HG02840 (cell line): Measurements from ENCODE around the gene PCSK4.
"Not testable (repeated sequence)": the region's sequence is repeated elsewhere in the genome, so short reads cannot be mapped to it uniquely, and the experiment has no call there.

ENCODE experiments used
- ATAC-seq: cut with Tn5 transposase; IDR thresholded peaks from one replicate; pipeline ENCODE4 v1.9.1; 2021; ENCODE audit warnings: mild to moderate bottlenecking, moderate library complexity, moderate number of reproducible peaks; ENCODE audit not compliant: unreplicated experiment, low FRiP score

PCSK4 gene

GRCh38 chr19:1490311-1491113 is at the start of gene PCSK4:
TSS of gene PCSK4 (minus strand) at chr19:1490350. CDS start at chr19:1490346, 4 bp downstream.
- peak; percentile 71 for ATAC-seq

- ATAC-seq = not testable (repeated sequence)
Measured at GRCh38 chr19:1539749-1540148, 49.6 kb upstream of the PCSK4 start.

DNA sequence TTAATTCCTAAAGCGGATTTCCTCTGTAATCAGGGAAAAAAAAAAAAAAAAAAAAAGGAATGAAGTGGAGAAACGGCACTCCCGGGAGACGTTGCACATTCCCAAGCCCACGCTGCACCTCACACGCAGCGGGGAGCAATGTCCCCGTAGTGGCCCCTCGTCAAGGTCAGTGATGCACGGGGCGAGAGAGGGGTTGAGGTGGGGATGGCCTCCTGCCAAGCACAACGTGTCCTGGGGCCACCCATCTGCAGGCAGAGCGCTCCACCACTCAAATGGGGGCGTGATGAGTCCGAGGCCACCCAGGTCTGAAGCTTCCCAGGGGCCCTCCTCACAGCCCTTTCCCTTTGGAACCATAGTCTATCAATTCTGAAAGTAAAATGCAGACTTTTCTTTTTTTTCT is 48.8 kb upstream of the PCSK4 start:
- no peak for ATAC-seq

GRCh38 chr19:1535699-1536098 is 45.5 kb upstream of the PCSK4 start:
- not testable (repeated sequence) for ATAC-seq

DNA sequence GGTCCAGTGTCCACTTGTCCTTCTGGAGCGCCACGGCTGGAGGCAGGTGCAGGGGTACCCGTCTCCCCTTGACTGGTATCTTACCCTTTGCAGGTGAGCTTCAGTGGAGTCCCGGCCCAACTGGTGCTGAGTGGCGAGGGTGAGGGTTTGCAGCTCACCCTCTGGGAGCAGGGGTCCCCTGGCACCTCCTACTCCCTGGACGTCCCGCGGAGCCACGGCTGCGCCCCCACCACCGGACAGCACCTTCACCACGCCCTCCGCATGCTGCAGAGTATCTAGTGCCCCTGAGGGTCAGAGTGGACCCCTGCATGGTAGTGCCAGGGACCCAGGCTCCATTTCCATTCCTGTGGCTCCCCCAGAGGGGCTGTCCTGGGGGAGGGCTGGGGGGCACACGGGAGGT is 44.8 kb upstream of the PCSK4 start:
- ATAC-seq = no peak

DNA sequence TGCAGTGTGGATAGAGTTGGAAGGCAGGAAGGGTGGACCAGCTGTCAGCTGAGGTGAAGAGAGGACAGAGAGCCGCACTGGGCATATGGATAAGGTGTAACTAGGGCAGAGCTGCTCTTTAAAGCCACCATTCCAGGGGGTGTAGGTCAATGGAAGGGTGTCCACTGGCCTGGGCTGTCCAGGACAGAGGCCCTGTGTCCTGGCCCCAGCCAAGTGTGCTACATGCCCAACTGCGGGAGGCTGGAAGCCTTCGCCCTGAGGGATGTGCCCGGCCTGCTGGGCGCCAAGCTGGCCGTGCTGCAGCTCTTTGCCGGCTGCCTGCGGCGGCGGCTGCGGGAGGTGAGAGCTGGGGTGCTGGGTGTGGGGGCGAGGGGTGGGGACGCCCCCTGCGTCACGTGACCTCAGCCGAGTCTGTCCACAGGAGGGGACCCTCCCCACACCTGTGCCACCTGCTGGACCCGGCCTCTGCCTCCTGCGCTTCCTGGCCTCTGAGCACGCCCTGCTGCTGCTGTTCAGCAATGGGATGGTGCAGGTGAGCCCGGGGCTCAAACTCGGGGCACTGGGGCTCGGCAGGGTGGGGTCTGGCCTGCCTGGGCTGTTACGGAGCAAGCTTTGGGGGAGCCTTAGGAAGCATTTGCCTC is 43.5 kb upstream of the PCSK4 start:
- no peak for ATAC-seq

DNA sequence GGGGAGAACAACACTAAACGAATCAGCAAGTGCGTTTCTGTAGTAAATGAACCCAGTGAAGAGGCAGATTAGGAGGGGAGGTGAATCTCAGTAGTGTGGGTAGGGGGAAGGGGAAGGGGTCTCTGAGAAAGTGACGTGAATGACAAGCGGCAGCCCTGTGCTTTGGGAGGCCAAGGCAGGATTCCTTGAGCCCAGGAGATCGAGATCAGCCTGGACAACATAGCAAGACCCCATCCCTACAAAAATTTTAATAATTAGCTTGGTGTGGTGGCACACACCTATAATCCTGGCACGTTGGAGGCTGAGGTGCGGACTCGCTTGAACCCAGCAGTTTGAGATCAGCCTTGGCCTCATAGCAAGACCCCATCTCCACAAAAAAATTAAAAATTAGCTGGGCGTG is 41.9 kb upstream of the PCSK4 start:
- no peak for ATAC-seq

- ATAC-seq = no peak
Measured at GRCh38 chr19:1531587-1531986, 41.4 kb upstream of the PCSK4 start.

- ATAC-seq = not testable (repeated sequence)
Measured at GRCh38 chr19:1530856-1531255, 40.7 kb upstream of the PCSK4 start.

DNA sequence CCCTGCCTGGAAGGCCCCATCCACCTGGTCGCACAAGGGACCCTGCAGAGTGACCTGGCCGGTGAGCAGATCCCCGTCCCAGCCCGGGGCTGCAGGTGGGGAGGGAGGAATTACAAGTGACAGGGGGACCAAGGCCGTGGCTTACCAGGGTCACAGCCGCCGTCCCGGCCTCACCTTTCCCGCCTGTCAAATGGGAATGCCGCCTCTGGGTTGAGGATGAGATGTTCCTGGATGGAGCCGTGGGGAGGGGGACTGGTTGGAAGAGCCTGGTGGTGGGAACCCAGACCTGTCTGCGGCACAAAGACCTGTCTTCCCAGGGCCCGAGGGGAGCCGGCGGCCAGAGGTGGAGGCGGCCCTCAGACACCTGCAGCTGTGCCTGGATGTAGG is 39.3 kb upstream of the PCSK4 start:
- no peak for ATAC-seq

- ATAC-seq = no peak
Measured at GRCh38 chr19:1528596-1529429, 38.7 kb upstream of the PCSK4 start.

GRCh38 chr19:1527650-1528309 is 37.6 kb upstream of the PCSK4 start:
- ATAC-seq = no peak

GRCh38 chr19:1526979-1527649 is 37.0 kb upstream of the PCSK4 start:
- no peak for ATAC-seq

- no peak for ATAC-seq
Measured at GRCh38 chr19:1526066-1526778, 36.1 kb upstream of the PCSK4 start.

DNA sequence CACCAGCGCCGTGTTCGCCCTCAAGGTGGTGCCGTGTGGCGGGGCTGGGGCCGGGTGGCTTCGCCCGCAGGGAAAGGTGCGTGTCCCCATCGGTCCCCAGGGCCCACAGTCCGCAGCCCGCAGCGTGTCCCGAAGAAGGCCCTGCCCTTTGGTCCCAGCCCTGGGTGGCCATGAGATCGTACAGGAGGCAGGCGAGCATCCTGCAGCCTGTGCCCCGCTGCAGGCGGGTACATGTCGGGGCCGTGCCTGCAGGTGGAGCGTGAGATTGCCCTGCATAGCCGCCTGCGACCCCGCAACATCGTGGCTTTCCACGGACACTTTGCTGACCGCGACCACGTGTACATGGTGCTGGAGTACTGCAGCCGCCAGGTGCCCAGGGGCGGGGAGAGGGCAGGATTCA is 35.2 kb upstream of the PCSK4 start:
- no peak for ATAC-seq

DNA sequence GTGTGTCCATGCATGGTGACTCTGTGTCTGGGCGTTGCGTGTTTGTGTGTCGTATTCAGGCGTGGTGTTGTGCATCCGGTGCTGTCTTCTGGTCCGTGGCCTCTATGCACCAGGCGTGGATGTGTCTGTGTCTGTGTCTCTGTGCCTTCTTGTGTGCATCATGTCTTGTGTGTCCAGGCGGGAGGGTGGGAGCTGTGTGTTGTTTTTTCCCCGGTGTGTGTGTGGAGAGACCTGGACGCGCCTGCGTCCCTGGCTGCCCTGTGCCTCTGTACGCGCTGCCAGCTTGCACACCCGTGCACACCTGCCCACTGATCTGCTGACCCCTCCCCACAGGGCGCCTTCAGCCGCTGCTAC is 34.8 kb upstream of the PCSK4 start:
- ATAC-seq = no peak

DNA sequence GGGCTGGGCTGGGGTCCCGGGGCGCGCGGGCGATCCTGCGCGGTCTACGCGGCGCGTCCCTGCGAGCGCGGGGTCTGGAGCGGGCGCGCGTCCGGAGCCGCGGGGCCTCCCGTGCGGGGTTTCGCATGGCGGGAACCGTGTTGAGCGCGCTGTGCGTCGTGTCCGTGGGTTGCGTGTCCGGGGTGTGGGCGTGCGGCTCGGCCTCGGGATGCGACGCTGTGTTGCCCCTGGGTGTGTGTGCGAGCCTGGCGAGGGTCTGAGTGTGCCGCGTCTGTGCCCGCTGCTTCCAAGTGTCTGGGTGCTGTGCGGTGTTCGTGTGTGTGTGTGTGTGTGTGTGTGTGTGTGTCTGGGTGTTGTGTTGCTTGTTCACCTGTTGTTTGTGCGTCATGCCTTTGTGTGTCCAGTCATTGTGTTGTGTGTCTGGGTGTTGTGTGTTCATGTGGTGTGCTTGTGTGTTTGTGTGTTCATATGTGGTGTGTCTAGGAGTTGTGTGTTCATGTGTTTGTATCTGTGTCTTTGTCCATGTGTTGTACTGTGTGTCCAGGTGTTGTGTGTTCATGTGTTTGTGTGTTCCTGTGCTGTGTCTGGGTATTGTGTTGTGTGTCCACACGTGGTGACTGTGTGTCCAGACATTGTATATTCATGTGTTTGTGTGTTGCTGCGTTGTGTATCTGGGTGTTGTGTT is 34.3 kb upstream of the PCSK4 start:
- no peak for ATAC-seq

- no peak for ATAC-seq
Measured at GRCh38 chr19:1523412-1524286, 33.5 kb upstream of the PCSK4 start, which contains the start of gene PLK5. TSS of gene PLK5 (plus strand) at chr19:1524077. CDS start at chr19:1526997, 2,920 bp downstream.
